ENCODE results near the gene DNM2. TPM values are rescaled to one million over a fixed set of nuclear protein-coding genes. Genes with fewer than 3 reads are reported as not detected.
A peak's percentile ranks its signal among the peaks of the same experiment; 100 is the strongest.
"Not testable (repeated sequence)": the region's sequence is repeated elsewhere in the genome, so short reads cannot be mapped to it uniquely, and the experiment has no call there.

Gene DNM2
- total and polyA plus RNA-seq, 2 donors, result 76.2 to 87.0 TPM

- Histone ChIP-seq H3K36me3 (ENCODE audit: insufficient read depth) (no peaks in the 10 kb centered on the region), H3K4me3 (ENCODE audit: low read depth, low read length) (no peak overlapping the region), H3K27ac (ENCODE audit: low read depth) (no peak overlapping the region), H3K4me1 (ENCODE audit: insufficient read depth) (no peaks in the 10 kb centered on the region)
- no peak for DNase-seq (ENCODE audit: extremely low spot score)
- 94% methylated on average over 5 of the region's 5 CpGs for WGBS
Measured at GRCh38 chr19:10850631-10851030, 132.8 kb downstream of the DNM2 start.

- DNase-seq (ENCODE audit: extremely low spot score), result no peak
- H3K4me1 ChIP-seq (ENCODE audit: insufficient read depth), result no peaks in the 10 kb centered on the region
- no peak overlapping the region for H3K27ac ChIP-seq (ENCODE audit: low read depth)
- WGBS, result 80% methylated on average over 7 of the region's 7 CpGs
- no peak overlapping the region for H3K4me3 ChIP-seq (ENCODE audit: low read depth, low read length)
- no peaks in the 10 kb centered on the region for H3K36me3 ChIP-seq (ENCODE audit: insufficient read depth)
Measured at GRCh38 chr19:10852098-10852800, 134.4 kb downstream of the DNM2 start.

DNA sequence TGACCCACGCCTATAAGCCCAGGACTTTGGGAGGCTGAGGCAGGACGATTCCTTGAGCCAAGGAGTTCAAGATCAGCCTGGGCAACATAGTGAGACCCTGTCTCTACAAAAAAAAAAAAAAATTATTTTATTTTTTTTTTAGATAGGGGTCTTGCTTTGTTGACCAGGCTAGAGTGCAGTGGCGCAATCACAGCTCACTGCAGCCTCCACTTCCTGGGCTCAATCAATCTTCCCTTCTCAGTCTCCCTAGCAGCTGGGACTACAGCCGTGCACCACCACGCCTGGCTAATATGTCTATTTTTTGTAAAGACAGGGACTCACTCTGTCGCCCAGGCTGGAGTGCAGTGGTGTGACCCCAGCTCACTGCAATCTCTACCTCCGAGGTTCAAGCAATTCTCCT, 135.1 kb downstream of the DNM2 start:
- Histone ChIP-seq H3K27ac (ENCODE audit: low read depth) (no peak overlapping the region), H3K36me3 (ENCODE audit: insufficient read depth) (no peaks in the 10 kb centered on the region), H3K4me3 (ENCODE audit: low read depth, low read length) (no peak overlapping the region), H3K4me1 (ENCODE audit: insufficient read depth) (no peaks in the 10 kb centered on the region)
- 82% methylated on average over 7 of the region's 7 CpGs for WGBS
- no peak for DNase-seq (ENCODE audit: extremely low spot score)

GRCh38 chr19:10854350-10855089, 136.6 kb downstream of the DNM2 start:
- DNase-seq (ENCODE audit: extremely low spot score), result no peak
- no peaks in the 10 kb centered on the region for H3K4me1 ChIP-seq (ENCODE audit: insufficient read depth)
- H3K27ac ChIP-seq (ENCODE audit: low read depth), result no peak overlapping the region
- no peak overlapping the region for H3K4me3 ChIP-seq (ENCODE audit: low read depth, low read length)
- no peaks in the 10 kb centered on the region for H3K36me3 ChIP-seq (ENCODE audit: insufficient read depth)
- 77% methylated on average over 7 of the region's 7 CpGs for WGBS

- Histone ChIP-seq H3K4me1 (ENCODE audit: insufficient read depth) (no peaks in the 10 kb centered on the region), H3K4me3 (ENCODE audit: low read depth, low read length) (no peak overlapping the region), H3K36me3 (ENCODE audit: insufficient read depth) (no peaks in the 10 kb centered on the region), H3K27ac (ENCODE audit: low read depth) (no peak overlapping the region)
- 82% methylated on average over 5 of the region's 5 CpGs for WGBS
- DNase-seq (ENCODE audit: extremely low spot score), result no peak
Measured at GRCh38 chr19:10855879-10856522, 138.1 kb downstream of the DNM2 start.

DNA sequence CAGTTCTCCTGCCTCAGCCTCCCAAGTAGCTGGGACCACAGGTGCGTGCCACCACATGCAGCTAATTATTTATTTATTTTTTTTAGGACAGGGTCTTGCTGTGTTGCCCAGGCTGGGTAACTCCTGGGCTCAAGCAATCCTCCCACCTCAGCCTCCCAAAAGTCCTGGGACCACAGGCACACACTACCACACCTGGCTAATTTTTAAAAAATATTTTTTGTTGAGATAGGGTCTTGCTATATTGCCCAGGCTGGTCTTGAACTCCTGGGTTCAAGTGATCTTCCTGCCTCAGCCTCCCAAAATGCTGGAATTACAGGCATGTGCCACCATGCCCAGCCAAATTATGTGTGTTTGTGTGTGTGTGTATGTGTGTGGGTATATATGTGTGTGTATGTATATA, 139.0 kb downstream of the DNM2 start:
- WGBS, result 97% methylated on average over 1 of the region's 1 CpG
- H3K4me3 ChIP-seq (ENCODE audit: low read depth, low read length); DNase-seq (ENCODE audit: extremely low spot score); H3K36me3 ChIP-seq (ENCODE audit: insufficient read depth); H3K4me1 ChIP-seq (ENCODE audit: insufficient read depth); H3K27ac ChIP-seq (ENCODE audit: low read depth): not testable (repeated sequence)

DNA sequence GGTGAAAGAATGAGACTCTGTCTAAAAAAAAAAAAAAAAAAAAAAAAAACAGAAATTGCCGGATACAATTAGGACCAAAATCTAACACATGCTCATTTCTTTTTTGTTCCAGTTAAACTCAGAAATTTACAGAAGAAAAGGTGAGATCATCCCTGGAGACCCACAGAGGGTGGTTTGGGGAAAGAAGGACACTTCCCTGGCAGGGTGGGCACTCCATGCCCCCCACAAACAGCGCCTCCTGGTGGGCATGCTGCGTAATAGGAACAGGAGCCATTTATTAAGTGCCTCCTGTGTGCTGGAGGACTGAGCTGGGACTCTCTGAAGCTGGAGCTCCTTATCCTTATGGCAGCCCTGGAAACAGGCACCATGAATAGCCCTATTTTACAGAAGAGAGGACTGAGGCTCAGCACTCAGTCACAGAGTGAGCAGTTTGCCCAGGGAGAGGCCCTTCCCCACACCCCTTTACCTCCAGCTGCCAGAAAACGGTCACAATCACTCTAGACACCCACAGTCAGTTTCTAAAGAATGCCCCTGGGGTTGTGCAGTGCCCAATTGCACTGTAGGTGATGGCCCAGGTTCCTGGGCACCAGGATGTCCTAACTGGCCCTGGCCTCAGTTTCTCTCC, 140.4 kb downstream of the DNM2 start:
- DNase-seq (ENCODE audit: extremely low spot score), result no peak
- no peak overlapping the region for H3K27ac ChIP-seq (ENCODE audit: low read depth)
- H3K36me3 ChIP-seq (ENCODE audit: insufficient read depth), result no peaks in the 10 kb centered on the region
- WGBS, result 50% methylated on average over 4 of the region's 4 CpGs
- H3K4me3 ChIP-seq (ENCODE audit: low read depth, low read length), result no peak overlapping the region
- no peaks in the 10 kb centered on the region for H3K4me1 ChIP-seq (ENCODE audit: insufficient read depth)

DNA sequence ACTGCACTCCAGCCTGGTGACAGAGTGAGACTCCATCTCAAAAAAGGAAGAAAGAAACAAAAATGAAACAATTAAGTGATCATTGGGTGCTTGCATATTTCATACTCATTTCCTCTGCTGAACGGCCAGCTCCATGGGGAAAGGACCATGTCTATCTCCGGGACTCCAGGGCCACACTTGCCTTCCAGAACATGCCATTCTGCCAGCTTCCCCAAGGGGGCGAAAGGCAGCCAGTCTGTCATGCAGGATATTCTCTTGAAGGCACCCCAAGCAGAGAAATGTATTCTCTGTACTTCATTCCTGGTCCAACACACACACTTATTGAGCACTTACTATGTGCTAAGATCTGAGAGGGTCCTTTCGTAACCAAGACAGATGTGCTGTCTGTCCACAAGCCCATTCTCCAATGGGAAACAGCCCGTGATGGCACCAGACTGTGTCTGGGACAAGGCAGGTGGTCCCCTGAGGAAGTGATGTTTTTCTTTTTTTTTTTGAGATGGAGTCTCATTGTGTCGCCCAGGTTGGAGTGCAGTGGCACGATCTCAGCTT, 143.3 kb downstream of the DNM2 start:
- no peak for DNase-seq (ENCODE audit: extremely low spot score)

DNA sequence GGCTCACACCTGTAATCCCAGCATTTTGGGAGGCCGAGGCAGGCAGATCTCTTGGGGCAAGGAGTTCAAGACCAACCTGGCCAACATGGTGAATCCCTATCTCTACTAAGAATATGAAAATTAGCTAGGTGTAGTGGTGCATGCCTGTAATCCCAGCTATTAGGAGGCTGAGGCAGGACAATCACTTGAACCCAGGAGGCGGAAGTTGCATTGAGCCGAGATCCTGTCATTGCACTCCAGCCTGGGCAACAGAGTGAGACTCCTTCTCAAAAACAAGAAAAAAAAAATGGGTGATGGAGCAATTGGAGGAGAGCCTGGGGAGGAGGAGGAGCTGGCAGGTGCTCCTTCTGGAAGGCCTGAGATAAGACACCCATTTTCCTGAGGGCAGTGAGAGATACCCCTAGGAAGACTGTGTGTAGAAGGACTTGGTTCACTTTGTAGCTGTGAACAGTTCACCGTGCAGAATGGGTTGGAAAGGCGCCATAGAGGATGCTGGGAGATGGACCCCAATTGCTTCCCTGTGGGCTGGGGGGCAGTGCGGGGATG, 144.8 kb downstream of the DNM2 start:
- Histone ChIP-seq H3K4me1 (ENCODE audit: insufficient read depth) (no peaks in the 10 kb centered on the region), H3K27ac (ENCODE audit: low read depth) (no peak overlapping the region), H3K4me3 (ENCODE audit: low read depth, low read length) (no peak overlapping the region), H3K36me3 (ENCODE audit: insufficient read depth) (no peaks in the 10 kb centered on the region)
- no peak for DNase-seq (ENCODE audit: extremely low spot score)
- 83% methylated on average over 6 of the region's 6 CpGs for WGBS

More for the DNA sequence above, 143.3 kb downstream of the DNM2 start:
- H3K27ac ChIP-seq (ENCODE audit: low read depth), result no peak overlapping the region
- no peak overlapping the region for H3K4me3 ChIP-seq (ENCODE audit: low read depth, low read length)
- 74% methylated on average over 7 of the region's 7 CpGs for WGBS
- no peaks in the 10 kb centered on the region for H3K4me1 ChIP-seq (ENCODE audit: insufficient read depth)
- H3K36me3 ChIP-seq (ENCODE audit: insufficient read depth), result no peaks in the 10 kb centered on the region

DNA sequence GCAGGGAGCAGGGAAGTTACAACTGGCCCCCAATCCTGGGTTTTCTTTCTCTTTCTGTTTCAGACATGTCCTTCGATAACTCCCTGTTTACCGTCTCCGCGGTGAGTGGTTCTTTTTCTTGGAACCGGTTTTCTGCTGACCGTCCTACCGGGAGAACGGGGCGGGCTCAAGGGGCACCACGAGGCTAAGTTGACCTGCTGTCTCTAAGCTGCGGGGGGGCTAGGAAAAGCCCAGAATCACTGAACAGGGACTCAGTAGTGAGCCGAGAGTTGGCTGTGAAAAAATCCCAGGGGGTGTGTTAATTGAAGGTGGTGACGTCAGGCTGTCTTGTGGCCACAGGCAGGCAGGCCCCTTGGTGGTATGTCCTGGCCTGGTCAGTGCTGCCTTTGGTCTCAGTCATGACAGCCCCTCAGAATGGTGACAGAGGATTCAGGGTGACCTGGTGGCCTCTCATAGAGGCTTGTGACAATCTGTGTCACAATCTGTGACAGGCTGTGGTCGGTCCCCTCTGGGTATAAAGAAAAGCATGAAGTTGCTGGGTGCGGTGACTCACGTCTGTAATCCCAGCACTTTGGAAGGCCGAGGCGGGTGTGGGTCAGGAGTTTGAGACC, 145.3 kb downstream of the DNM2 start:
- 63% methylated on average over 18 of the region's 18 CpGs for WGBS
- DNase-seq (ENCODE audit: extremely low spot score), result no peak
- H3K4me3 ChIP-seq (ENCODE audit: low read depth, low read length), result no peak overlapping the region
- H3K27ac ChIP-seq (ENCODE audit: low read depth), result peak overlapping the region; percentile 14
- no peaks in the 10 kb centered on the region for H3K4me1 ChIP-seq (ENCODE audit: insufficient read depth)
- no peaks in the 10 kb centered on the region for H3K36me3 ChIP-seq (ENCODE audit: insufficient read depth)

DNA sequence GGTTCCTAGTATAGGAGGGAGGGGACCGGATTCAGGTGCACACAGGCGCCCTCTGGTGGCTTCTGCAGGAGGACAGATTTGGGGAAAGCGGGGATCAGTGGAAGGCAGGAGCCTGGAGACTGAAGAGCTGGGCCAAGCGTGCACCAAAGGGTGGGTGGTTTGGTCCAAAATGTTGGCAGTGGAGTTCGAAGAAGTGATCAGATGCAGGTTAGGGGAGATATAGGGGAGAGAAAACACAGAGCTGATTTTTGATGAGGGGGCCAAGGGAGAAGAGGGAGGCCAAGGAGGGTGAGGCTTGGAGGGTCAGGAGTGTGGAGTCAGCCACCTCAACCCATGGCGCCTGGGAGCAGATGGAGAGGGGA, 146.6 kb downstream of the DNM2 start:
- no peak overlapping the region for H3K27ac ChIP-seq (ENCODE audit: low read depth)

DNA sequence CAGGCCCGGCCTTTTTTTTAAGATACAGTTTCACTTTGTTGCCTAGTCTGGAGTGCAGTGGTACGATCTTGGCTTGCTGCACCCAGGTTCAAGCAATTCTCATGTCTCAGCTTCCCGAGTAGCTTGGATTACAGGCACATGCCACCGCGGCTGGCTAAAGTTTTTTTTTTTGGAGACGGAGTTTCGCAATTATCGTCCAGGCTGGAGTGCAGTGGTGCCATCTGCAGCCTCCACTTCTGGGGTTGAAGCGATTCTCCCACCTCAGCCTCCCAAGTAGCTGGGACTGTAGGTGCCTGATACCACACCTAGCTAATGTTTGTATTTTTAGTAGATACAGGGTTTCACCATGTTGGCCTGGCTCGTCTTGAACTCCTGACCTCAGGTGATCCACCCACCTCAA, 148.6 kb downstream of the DNM2 start:
- no peak overlapping the region for H3K4me3 ChIP-seq (ENCODE audit: low read depth, low read length)
- DNase-seq (ENCODE audit: extremely low spot score), result no peak
- WGBS, result 90% methylated on average over 10 of the region's 10 CpGs
- no peak overlapping the region for H3K27ac ChIP-seq (ENCODE audit: low read depth)
- H3K36me3 ChIP-seq (ENCODE audit: insufficient read depth), result no peaks in the 10 kb centered on the region
- no peaks in the 10 kb centered on the region for H3K4me1 ChIP-seq (ENCODE audit: insufficient read depth)

More for the DNA sequence above, 146.6 kb downstream of the DNM2 start:
- Histone ChIP-seq H3K4me3 (ENCODE audit: low read depth, low read length) (no peak overlapping the region), H3K4me1 (ENCODE audit: insufficient read depth) (no peaks in the 10 kb centered on the region), H3K36me3 (ENCODE audit: insufficient read depth) (no peaks in the 10 kb centered on the region)
- no peak for DNase-seq (ENCODE audit: extremely low spot score)
- 13% methylated on average over 6 of the region's 6 CpGs for WGBS

Measured in urinary bladder (tissue), 4 donors.